HEK293 (cell line): Measurements from ENCODE around the gene DNAJC4.

Experiments
- CTCF ChIA-PET: fragments of 350-600 bp; formaldehyde crosslinking; extraction: SDS; loops from one replicate; lab custom pipeline; 2021; ENCODE audit warnings: antibody characterized with exemption; lab: Yijun Ruan, JAX
- POLR2A ChIA-PET: fragments of 300-600 bp; formaldehyde crosslinking; extraction: SDS; loops from one replicate; lab custom pipeline; 2020; ENCODE audit warnings: antibody characterized with exemption, inconsistent platforms; lab: Yijun Ruan, JAX
- H3K27ac ChIP-seq: fragments of 200-500 bp; sonication (Bioruptor generic); 2 replicates; pipeline ENCODE4 v1.5.1; 2014; ENCODE audit warnings: low read depth, low read length, control low read depth, inconsistent platforms; ENCODE audit errors: extremely low read depth
- H3K36me3 ChIP-seq, 2 experiments: fragments of 200-500 bp in 1 of 2; sonication (Bioruptor generic) in 1 of 2; 1 replicate in 1 of 2; 2 replicates in 1 of 2; pipeline ENCODE4 v1.5.1; 2014 to 2017; ENCODE audit warnings: inconsistent platforms in 2 of 2, low read length in 2 of 2; ENCODE audit not compliant: control insufficient read depth in 2 of 2, insufficient read depth in 1 of 2
- H3K4me1 ChIP-seq: fragments of 200-500 bp; sonication (Bioruptor generic); 2 replicates; pipeline ENCODE4 v1.5.1; 2014; ENCODE audit warnings: mild to moderate bottlenecking, low read length, inconsistent platforms; ENCODE audit not compliant: control insufficient read depth, insufficient read depth
- H3K4me3 ChIP-seq: 2 replicates; pipeline ENCODE4 v1.5.1; 2011; ENCODE audit warnings: low read depth, mild to moderate bottlenecking, control low read depth, low read length, moderate library complexity
- H3K9me3 ChIP-seq: fragments of 200-500 bp; sonication (Bioruptor generic); 2 replicates; pipeline ENCODE4 v1.5.1; 2014; ENCODE audit warnings: low read depth, low read length, inconsistent platforms; ENCODE audit not compliant: control insufficient read depth, insufficient read depth
- AEBP2 ChIP-seq: fragments of 450-650 bp; formaldehyde crosslinking; IDR thresholded peaks from 2 replicates; pipeline ENCODE4 v1.5.1; 2016; ENCODE audit warnings: missing biosample characterization, missing genetic modification characterization, borderline replicate concordance
- EGR2 ChIP-seq: fragments of 450-650 bp; formaldehyde crosslinking; IDR thresholded peaks from 2 replicates; pipeline ENCODE4 v1.5.1; 2016; ENCODE audit warnings: low read depth, missing biosample characterization, missing genetic modification characterization
- HIC1 ChIP-seq: fragments of 450-650 bp; formaldehyde crosslinking; IDR thresholded peaks from 2 replicates; pipeline ENCODE4 v1.5.1; 2016; ENCODE audit warnings: missing biosample characterization, missing genetic modification characterization
- MZF1 ChIP-seq: fragments of 450-650 bp; formaldehyde crosslinking; IDR thresholded peaks from 2 replicates; pipeline ENCODE4 v1.5.1; 2017; ENCODE audit warnings: missing biosample characterization, missing genetic modification characterization, borderline replicate concordance
- REST ChIP-seq: fragments of 450-650 bp; formaldehyde crosslinking; IDR thresholded peaks from 2 replicates; pipeline ENCODE4 v1.5.1; 2016; ENCODE audit warnings: missing biosample characterization, missing genetic modification characterization
- SALL2 ChIP-seq: fragments of 450-650 bp; formaldehyde crosslinking; IDR thresholded peaks from 2 replicates; pipeline ENCODE4 v1.5.0; 2017; ENCODE audit warnings: missing biosample characterization, mild to moderate bottlenecking, missing genetic modification characterization, borderline replicate concordance
- SCRT1 ChIP-seq: fragments of 450-650 bp; formaldehyde crosslinking; IDR thresholded peaks from 2 replicates; pipeline ENCODE4 v1.5.1; 2016; ENCODE audit warnings: missing biosample characterization, missing genetic modification characterization, borderline replicate concordance
- TCF7L2 ChIP-seq: IDR thresholded peaks from 2 replicates; pipeline ENCODE4 v1.6.1; 2011; ENCODE audit warnings: low read depth, mild to moderate bottlenecking, inconsistent platforms, low read length, moderate library complexity, borderline replicate concordance
- TRIM28 ChIP-seq: IDR thresholded peaks from 2 replicates; pipeline ENCODE4 v1.6.1; 2011; ENCODE audit warnings: low read length, control low read depth, borderline replicate concordance
- ZBTB1 ChIP-seq: fragments of 450-650 bp; formaldehyde crosslinking; IDR thresholded peaks from 2 replicates; pipeline ENCODE4 v1.5.1; 2016; ENCODE audit warnings: missing biosample characterization, missing genetic modification characterization
- ZBTB49 ChIP-seq: fragments of 450-650 bp; formaldehyde crosslinking; IDR thresholded peaks from 2 replicates; pipeline ENCODE4 v1.5.1; 2016; ENCODE audit warnings: missing biosample characterization, missing genetic modification characterization, low read depth
- ZBTB6 ChIP-seq: fragments of 450-650 bp; formaldehyde crosslinking; IDR thresholded peaks from 2 replicates; pipeline ENCODE4 v1.5.1; 2017; ENCODE audit warnings: missing biosample characterization, missing genetic modification characterization
- ZEB2 ChIP-seq: fragments of 450-650 bp; formaldehyde crosslinking; IDR thresholded peaks from 2 replicates; pipeline ENCODE4 v1.5.1; 2016; ENCODE audit warnings: missing biosample characterization, missing genetic modification characterization
- ZNF133 ChIP-seq: fragments of 450-650 bp; formaldehyde crosslinking; IDR thresholded peaks from 2 replicates; pipeline ENCODE4 v1.5.1; 2016; ENCODE audit warnings: missing biosample characterization, missing genetic modification characterization
- ZNF18 ChIP-seq: fragments of 450-650 bp; formaldehyde crosslinking; IDR thresholded peaks from 2 replicates; pipeline ENCODE4 v1.5.1; 2016; ENCODE audit warnings: missing biosample characterization, missing genetic modification characterization
- ZNF510 ChIP-seq: fragments of 450-650 bp; formaldehyde crosslinking; IDR thresholded peaks from 2 replicates; pipeline ENCODE4 v1.5.1; 2018; ENCODE audit warnings: mild to moderate bottlenecking, missing genetic modification characterization, missing biosample characterization; ENCODE audit not compliant: insufficient replicate concordance
- ZNF560 ChIP-seq: fragments of 450-650 bp; formaldehyde crosslinking; IDR thresholded peaks from 2 replicates; pipeline ENCODE4 v1.5.1; 2017; ENCODE audit warnings: missing biosample characterization, missing genetic modification characterization, borderline replicate concordance
- ZNF561 ChIP-seq: fragments of 450-650 bp; IDR thresholded peaks from 2 replicates; pipeline ENCODE4 v1.5.1; 2018; ENCODE audit warnings: missing biosample characterization, missing genetic modification characterization, borderline replicate concordance
- ZNF571 ChIP-seq: fragments of 450-650 bp; formaldehyde crosslinking; IDR thresholded peaks from 2 replicates; pipeline ENCODE4 v1.5.0; 2017; ENCODE audit warnings: missing biosample characterization, missing genetic modification characterization
- ZNF580 ChIP-seq: fragments of 450-650 bp; formaldehyde crosslinking; IDR thresholded peaks from 2 replicates; pipeline ENCODE4 v1.5.1; 2016; ENCODE audit warnings: missing biosample characterization, missing genetic modification characterization
- ZSCAN23 ChIP-seq: fragments of 450-650 bp; formaldehyde crosslinking; IDR thresholded peaks from 2 replicates; pipeline ENCODE4 v1.5.1; 2016; ENCODE audit warnings: missing biosample characterization, missing genetic modification characterization

DNAJC4 gene

GRCh38 chr11:64220271-64220670 is 10.1 kb upstream of the DNAJC4 start (continued):
- TF ChIP-seq ZBTB6 (tag by site-specific recombination): no peak
- TF ChIP-seq TRIM28: no peak
- TF ChIP-seq, all 188 proteins: peak for 0

- ChIA-PET POLR2A (no interaction called here), CTCF (interaction anchor here (0.6 kb wide), 1 partner anchor 12 kb away, joined by 3 read pairs; no protein-coding TSS in a partner anchor)
- Histone ChIP-seq H3K4me1 (peaks cover 3% of the 10 kb centered on the region; the same call in 1 of the 2 replicates), H3K9me3 (no peaks in the 10 kb centered on the region), H3K27ac (no peak overlapping the region), H3K4me3 (no peak overlapping the region), H3K36me3 (peaks cover 0 to 26% of the 10 kb centered on the region in 2 experiments; a peak in 1 of 3 replicates)
- TF ChIP-seq TCF7L2 (no peak), ZNF580 (tag by site-specific recombination) (no peak), ZEB2 (tag by site-specific recombination) (no peak), ZNF18 (tag by site-specific recombination) (no peak), MZF1 (tag by site-specific recombination) (no peak), ZNF133 (tag by site-specific recombination) (no peak), REST (tag by site-specific recombination) (no peak), ZSCAN23 (tag by site-specific recombination) (no peak), SCRT1 (no peak), AEBP2 (tag by site-specific recombination) (no peak), EGR2 (tag by site-specific recombination) (no peak), ZNF561 (tag by site-specific recombination) (no peak), HIC1 (tag by site-specific recombination) (no peak), SALL2 (no peak), ZBTB49 (tag by site-specific recombination) (no peak), ZNF571 (tag by site-specific recombination) (no peak), ZBTB1 (tag by site-specific recombination) (no peak), ZNF560 (tag by site-specific recombination) (no peak), ZNF510 (no peak)
Observed at GRCh38 chr11:64220798-64221197, 9.6 kb upstream of the DNAJC4 start.
